Measurements from ENCODE around the gene ZFAND2A.

- no peak for TF ChIP-seq REST (IDR thresholded peaks at IDR 0.05; ENCODE audit: unreplicated experiment)
- TF ChIP-seq EZH2phosphoT487 (IDR thresholded peaks at IDR 0.05; ENCODE audit: unreplicated experiment), result no peak
- TF ChIP-seq EZH2 (IDR thresholded peaks at IDR 0.05; ENCODE audit: low read depth, unreplicated experiment), result no peak
- TF ChIP-seq, protein P1, sequence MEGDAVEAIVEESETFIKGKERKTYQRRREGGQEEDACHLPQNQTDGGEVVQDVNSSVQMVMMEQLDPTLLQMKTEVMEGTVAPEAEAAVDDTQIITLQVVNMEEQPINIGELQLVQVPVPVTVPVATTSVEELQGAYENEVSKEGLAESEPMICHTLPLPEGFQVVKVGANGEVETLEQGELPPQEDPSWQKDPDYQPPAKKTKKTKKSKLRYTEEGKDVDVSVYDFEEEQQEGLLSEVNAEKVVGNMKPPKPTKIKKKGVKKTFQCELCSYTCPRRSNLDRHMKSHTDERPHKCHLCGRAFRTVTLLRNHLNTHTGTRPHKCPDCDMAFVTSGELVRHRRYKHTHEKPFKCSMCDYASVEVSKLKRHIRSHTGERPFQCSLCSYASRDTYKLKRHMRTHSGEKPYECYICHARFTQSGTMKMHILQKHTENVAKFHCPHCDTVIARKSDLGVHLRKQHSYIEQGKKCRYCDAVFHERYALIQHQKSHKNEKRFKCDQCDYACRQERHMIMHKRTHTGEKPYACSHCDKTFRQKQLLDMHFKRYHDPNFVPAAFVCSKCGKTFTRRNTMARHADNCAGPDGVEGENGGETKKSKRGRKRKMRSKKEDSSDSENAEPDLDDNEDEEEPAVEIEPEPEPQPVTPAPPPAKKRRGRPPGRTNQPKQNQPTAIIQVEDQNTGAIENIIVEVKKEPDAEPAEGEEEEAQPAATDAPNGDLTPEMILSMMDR (conservative IDR thresholded peaks at IDR 0.05; ENCODE audit: low read depth in 2 of 2), result no peak
- no peak for TF ChIP-seq STAT1 (IDR thresholded peaks at IDR 0.05; ENCODE audit: unreplicated experiment)
- TF ChIP-seq CREB1 (CRISPR knock-in tag; IDR thresholded peaks at IDR 0.05; ENCODE audit: low read depth), result no peak
- no peak for TF ChIP-seq POLR2AphosphoS5 (IDR thresholded peaks at IDR 0.05; ENCODE audit: low read depth)
- TF ChIP-seq JUNB (IDR thresholded peaks at IDR 0.05; ENCODE audit: unreplicated experiment), result no peak
These were observed 22.4 kb downstream of the ZFAND2A start for GRCh38 chr7:1137517-1138167.

Data from GM23338 (cell line).